Nasal cavity respiratory epithelium epithelial cell of viscerocranial mucosa (primary cell): ENCODE measurements around the gene COMMD8. TPM values are rescaled to one million over a fixed set of nuclear protein-coding genes. Genes with fewer than 3 reads are reported as not detected.

Source experiments
- total RNA-seq: library from RNA; depleted of rRNA; stranded (reverse); fragments of >200 nt; gene quantifications from 2 replicates; pipeline ENCODE4 v1.2.3, GENCODE V29; 2014

COMMD8 gene
- 24.8 and 28.0 TPM in 2 replicates for total RNA-seq

GRCh38 chr4:47463235-47463956 lies at the start of gene COMMD8:
TSS of gene COMMD8 (minus strand) at chr4:47463702. CDS start at chr4:47463651, 51 bp downstream.

DNA sequence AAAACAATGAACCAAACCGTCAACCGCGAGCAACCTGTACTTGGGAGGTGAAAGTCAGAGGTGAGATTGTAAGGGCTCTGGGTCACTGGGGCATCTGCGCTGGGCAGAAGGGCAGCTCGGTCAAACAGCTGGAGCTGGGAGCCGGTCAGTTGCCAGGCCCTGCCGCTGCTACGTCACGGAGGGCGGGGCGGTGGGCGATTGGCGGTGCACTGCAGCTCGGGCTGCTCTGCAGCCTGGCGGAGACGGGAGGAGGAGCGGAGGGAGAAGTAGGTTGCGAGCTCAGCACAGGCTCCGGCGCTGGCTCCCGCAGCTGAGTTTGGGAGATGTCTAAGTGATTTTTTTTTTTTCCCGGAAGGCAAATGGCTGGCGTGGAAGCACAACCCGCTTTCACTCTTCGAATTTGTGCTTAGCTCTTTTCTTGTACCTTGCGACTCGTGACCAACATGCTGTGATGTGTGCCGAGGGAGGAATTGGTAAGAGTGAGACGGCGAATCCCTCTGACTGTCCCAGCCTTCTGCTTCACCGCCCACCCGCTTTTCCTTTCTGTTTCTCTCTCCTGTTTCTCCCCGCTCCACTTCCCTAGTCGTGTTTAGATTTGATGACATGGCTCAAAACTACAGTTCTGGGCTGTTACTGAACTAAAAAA lies 21.7 kb upstream of the COMMD8 start, which contains the start of gene ATP10D:
ATP10D (plus strand) TSS at position 229 of the 646 bp plus-strand sequence. CDS start 27,266 bp downstream, outside the sequence.

Other genes starting within 250 kb of the COMMD8 start
- gene ATP10D, start 21.6 kb upstream of the COMMD8 start, total RNA-seq = 33.5 and 58.6 TPM in 2 replicates